GM18508 (cell line): Measurements from ENCODE around the gene EHMT2.
"Not testable (repeated sequence)": the region's sequence is repeated elsewhere in the genome, so short reads cannot be mapped to it uniquely, and the experiment has no call there.

ENCODE experiments used
- ATAC-seq: cut with Tn5 transposase; IDR thresholded peaks from one replicate; pipeline ENCODE4 v1.9.1; 2021; ENCODE audit warnings: moderate number of reproducible peaks; ENCODE audit not compliant: insufficient read depth, unreplicated experiment

Gene EHMT2

DNA sequence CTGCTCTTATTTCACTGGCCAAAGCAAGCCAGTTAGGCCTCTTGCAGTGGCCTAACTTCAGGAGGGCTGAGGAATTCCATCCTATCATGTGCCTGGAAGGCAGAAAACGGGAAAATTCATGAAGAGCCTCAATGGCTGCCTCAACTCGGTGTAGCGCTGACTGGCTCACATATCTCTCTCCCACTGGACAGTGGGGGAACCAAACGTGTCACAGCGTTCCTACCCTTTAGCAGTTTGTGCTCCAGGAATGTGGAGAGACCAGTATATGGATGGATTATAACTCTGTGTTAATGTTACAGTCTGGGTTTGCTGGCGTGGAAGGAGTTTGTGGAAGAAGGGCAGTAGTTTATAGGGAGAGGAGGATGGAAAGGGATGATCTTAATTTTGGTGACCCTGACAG, 18.3 kb upstream of the EHMT2 start:
- ATAC-seq: no peak

DNA sequence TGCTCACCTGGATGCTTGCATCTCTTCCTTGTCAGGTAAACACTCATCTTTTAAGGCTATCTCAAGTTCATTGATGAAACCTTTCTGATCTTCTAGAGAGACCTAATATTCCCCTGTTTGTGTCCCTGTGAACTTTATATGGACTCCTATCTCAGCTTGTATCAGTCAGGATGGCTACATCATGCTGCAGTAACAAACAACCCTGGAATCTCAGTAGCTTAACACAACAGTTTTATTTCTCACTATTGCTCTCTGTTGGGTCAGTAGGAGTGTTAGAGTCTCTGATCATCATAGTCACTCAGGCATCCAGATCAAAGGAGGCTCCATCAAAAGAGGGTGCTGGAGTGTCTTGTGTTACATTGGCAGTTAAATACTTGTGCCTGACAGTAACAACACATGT, 17.9 kb upstream of the EHMT2 start:
- no peak for ATAC-seq

DNA sequence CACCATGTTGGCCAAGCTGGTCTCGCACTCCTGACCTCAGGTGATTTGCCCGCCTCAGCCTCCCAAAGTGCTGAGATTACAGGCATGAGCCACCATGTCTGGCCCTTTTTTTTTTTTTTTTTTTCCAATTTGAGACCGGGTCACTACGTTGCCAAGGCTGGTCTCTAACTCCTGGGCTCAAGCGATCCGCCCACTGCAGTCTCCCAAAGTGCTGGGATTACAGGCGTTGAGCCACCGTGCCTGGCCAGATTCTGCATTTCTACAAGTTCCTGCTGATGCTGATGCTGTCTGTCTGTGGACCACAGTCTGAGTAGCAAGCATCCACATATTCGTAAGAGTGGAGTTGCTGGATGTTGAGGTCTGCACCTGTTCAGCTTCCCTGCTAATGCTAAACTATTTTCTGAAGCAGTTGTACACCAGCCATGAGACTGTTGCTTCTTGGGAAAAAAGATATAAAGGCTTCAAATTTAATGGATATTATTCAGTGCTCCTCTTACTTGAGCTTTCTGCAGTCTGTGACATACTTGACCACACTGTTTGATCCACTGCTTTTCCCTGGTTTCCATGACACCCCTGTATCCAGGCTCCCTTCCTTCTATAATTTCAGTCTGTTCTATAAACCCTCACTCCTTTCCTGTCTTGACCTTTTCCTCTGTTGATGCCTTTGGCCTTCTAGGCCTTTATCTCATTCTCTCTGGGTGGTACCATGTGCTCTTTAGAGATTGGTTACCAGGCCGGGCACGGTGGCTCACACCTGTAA, 14.5 kb upstream of the EHMT2 start:
- no peak for ATAC-seq

DNA sequence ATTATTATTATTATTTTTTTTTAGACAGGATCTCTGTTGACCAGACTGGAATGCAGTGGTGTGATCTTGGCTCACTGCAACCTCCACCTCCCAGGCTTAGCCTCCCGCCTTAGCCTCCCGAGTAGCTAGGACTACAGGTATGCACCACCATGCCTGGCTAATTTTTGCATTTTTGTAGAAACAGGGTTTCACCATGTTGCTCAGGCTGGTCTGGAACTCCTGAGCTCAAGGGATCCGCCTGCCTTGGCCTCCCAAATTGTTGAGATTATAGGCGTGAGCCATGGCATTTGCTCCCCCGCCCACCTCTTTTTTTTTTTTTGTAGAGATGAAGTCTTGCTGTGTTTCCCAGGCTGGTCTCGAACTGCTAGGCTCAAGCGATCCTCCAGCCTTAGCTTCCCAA, 11.8 kb upstream of the EHMT2 start:
- not testable (repeated sequence) for ATAC-seq

DNA sequence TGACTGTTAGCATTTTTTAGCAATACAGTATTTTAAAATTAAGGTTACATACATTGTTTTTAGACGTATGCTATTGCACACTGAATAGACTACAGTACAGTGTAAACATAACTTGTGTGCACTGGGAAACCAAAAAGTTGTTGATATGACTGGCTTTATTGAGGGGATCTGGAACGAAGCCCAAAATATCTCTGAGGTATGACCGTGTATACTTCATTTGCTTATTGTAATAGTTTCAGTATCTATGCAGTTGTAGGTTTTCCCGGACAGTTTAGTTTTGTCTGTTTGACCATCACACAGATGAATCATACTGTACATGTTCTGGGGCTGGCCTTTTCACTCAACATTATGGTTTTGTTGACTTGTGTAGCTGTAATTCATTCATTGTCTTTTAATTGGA, 11.3 kb upstream of the EHMT2 start:
- ATAC-seq: no peak

DNA sequence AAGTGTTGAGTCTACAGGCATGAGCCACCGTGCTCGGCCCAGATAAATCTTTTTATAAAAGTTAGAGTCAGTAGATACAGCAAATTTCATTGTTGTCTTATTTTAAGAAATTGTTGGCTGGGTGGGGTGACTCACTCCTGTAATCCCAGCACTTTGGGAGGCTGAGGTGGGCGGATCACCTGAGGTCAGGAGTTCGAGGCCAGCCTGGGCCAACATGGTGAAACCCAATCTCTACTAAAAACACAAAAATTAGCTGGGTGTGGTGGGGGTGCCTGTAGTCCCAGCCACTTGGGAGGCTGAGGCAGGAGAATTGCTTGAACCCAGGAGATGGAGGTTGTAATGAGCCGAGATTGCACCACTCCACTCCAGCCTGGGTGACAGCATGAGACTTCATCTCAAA, 10.8 kb upstream of the EHMT2 start:
- ATAC-seq: not testable (repeated sequence)

DNA sequence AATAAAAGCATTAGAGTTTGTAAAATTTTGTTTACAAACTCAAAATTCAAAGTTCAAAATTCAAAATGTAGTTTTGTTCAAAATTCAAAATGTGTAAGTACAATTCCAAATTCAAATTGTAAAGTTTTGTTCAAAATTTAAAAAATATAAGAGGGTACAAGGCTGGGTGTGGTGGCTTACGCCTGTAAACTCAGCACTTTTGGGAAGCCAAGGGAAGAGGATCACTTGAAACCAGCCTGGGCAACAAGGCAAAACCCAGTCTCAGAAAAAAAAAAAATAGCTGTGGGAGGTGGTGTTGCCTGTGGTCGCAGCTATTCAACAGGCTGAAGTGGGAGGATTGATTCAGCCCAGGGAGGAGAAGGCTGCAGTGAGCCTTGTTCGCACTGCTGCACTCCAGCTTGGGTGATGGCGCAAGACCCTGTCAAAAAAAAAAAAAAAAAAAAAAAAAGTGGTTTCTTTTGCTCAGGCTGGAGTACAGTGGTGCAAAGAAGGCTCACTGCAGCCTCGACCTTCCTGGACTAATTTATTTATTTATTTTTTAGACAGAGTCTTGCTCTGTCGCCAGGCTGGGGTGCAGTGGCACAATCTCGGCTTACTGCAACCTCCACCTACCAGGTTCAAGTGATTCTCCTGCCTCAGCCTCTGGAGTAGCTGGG, 9.8 kb upstream of the EHMT2 start:
- no peak for ATAC-seq

DNA sequence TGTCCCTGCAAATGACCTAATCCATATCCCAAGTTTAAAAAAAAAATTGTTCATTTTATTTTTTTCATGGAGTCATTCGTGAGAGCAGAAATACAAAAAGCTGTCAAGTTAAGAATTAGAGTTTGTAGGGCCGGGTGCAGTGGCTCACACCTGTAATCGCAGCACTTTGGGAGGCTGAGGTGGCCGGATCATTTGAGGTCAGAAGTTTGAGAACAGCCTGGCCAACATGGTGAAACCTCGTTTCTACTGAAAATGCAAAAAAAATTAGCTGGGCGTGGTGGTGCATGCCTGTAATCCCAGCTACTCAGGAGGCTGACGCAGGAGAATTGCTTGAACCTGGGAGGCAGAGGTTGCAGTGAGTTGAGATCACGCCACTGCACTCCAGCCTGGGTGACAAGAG, 9.2 kb upstream of the EHMT2 start:
- not testable (repeated sequence) for ATAC-seq

DNA sequence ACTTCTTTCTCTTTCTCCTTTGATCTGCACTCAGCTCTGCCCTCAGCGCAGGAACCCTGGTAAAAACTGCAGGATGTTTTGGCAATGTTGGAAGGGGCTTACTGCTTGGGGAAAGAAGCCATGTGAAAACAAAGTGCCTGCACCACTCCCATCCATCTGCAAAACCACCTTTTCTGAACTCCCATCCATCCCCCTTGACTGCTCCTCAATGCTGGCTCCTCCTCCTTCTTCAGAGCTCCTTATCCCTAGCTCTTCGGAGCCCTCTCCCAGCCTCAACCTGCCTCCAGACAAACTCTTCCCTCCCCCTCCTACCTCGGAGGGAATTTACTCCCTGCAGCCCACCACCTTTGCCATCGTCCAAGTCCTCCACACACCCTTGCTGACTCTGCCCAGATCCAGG, 8.6 kb upstream of the EHMT2 start:
- no peak for ATAC-seq

DNA sequence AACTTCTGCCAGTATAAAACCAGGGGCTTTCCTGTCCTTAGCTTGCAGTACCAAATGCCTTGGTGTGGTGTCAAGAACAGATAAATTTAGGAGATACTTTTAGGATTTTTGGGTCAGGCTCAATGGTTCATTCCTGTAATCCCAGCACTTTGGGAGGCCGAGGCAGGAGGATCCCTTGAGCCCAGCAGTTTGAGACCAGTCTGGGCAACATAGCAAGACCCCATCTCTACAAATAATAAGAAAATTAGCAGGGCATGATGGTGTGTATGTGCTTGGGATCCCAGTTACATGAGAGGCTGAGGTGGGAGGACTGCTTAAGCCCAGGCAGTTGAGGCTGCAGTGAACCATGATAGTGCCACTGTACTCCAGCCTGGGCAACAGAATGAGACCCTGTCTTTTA, 7.5 kb upstream of the EHMT2 start:
- ATAC-seq: no peak

DNA sequence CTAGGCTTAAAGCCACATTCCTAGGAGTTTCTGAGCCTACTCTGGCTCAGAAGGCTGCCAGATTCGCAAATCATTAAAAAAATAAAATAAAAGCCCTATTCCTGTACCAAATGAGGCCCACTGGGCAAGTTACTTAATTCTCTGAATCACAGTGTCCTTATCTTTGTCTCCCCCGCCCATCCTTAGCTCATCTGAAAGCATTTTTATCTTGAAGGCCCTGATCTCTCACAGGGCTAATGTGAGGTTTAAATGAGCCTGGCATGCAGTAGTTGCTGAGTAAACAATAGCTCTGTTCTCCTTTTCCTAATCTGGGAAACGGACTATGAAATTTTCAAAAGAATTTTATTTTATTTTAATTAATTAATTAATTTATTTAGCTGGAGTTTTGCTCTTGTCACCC, 6.5 kb upstream of the EHMT2 start:
- no peak for ATAC-seq

DNA sequence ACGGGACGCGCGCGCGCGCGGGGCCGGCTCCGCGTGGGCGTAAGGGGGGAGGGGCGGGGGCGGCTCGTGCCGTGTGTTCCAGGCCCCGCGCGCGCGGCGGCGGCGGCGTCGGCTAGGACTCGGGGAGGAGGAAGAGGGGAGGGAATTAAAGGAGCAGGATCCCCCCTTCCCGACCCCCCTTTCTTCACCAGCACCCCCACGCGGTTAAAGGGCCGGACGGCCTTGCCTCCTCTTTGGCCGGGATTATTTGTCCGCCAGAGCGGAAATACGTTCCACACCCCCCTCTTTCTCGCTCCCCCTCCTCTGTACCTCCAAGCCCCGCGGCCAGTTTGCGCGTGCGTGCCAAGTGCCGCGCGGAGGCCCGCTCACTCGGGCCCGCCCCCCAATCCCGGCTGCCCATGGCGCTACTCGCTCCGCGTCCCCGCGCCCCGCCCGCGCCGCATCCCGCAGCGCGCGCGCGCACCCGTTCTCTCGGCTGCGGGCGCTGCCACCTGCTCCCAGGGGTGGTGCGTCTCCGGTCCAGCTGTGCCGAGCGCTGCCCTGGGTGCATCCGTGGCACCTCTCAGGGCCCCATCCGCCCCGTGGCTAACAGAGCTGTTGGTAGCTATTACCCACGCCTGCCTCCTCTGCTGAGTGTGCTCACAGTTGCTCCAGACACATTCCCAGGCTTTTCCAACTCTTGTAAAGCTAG, 4.6 kb upstream of the EHMT2 start, which contains the start of gene ZBTB12:
ZBTB12 (minus strand) TSS at position 134 of the 691 bp plus-strand sequence. CDS start 781 bp downstream, outside the sequence.
- no peak for ATAC-seq

DNA sequence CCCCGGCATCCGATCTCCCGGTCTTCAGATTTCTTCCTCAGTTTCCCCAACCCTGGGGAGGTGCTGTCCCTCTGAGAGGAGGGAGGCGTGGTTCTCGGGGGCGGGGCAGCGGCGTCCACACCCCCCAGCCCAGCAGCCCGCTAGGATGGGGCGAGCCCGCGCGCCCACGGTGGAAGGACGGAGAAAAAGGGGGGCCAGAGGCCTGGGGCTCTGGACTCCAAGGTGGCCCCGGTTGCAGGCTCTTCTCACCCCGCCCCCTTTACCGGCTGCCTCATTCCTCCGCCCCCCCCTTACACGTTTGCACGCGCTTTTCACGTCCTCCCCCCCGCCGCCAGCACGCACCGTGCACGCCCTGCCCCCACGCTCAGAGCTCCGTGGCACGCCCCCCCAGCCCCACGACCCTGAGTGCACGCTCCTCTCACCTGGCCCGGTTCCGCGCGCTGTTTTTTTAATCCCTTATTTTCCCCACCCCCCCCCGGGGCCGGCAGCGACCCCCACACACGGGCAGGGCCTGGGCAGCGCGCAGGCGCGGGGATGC, 4.0 kb upstream of the EHMT2 start:
- ATAC-seq: no peak

DNA sequence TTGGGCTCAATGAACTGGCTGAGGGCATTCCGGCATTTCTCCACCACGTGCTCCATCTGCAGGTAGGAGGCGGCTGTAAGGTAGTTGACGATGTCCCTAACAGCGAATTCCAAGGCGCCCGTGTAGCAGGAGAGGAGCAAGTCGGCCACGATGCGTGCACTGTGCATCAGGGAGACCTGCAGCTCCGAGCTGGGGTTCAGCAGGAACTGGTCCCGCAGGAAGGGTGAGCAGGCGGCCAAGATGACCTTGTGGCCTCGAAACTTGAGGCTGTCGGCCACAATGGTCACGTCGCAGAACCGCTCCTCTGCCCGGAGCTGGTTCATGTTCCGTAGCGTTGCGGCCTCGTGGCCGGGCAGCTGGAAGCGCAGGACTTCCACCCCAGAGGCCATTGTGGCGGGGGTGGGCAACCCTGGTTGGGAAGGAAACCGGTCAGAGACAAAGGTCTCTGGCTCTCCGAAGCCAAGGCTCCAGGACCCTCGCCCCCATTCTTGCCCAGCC, 3.5 kb upstream of the EHMT2 start:
- ATAC-seq: no peak

DNA sequence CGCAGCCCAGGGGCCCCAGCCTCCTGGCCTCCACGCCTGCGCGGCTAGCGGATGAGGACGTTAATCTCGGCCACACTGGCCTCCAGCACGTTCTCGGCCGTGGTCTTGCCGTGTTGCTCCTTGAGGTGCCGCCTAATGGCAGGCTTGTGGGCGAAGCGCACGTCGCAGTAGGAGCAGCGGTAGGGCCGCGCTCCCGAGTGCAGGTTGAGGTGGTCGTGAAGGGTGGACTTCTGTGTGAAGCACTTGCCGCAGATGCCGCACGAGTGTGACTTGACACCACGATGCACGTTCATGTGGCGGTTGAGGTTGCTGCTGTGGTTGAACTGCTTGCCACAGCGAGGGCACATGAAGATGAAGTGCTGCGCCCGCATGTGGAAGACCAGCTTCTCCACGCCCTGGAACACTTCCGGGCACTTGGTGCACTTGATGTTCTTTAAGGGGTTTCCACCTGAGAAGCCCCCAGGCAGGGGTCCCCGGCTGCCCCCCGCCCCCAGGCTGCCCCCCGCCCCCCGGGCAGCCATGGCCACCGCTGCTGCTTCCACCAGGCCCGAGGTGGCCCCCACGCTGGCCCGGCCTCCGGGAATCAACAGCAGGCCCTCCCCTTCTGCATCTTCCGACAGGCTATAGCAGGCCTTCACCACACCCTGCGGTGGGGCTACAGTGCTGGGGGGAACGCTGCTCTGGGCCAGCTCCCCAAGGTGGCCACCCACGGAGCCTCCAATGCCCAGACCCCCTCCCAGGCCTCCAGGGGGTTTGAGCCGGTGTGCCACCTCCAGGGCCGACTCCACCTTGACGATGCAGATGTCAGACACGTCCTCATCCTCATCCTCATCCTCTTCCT, 2.6 kb upstream of the EHMT2 start:
- ATAC-seq: no peak

DNA sequence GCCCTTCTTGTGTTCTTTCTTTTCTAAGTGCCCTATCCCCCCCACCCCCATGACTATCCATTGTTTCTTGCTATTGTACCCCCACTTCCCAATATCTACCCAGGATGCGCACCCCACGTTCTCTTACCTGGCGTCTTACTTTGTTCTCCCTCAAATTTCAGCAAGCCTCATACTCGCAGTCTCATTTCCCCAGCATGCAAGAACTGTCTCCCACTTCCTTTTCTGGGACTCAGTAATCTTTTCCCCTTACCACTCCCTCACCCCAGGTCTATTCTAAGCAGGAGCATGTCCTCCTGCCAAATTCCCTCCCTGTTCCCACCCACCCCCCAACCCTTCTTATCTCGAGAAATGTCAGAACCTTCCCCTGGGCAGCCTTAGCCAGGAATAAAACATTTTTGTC, 1.7 kb upstream of the EHMT2 start:
- ATAC-seq: no peak

DNA sequence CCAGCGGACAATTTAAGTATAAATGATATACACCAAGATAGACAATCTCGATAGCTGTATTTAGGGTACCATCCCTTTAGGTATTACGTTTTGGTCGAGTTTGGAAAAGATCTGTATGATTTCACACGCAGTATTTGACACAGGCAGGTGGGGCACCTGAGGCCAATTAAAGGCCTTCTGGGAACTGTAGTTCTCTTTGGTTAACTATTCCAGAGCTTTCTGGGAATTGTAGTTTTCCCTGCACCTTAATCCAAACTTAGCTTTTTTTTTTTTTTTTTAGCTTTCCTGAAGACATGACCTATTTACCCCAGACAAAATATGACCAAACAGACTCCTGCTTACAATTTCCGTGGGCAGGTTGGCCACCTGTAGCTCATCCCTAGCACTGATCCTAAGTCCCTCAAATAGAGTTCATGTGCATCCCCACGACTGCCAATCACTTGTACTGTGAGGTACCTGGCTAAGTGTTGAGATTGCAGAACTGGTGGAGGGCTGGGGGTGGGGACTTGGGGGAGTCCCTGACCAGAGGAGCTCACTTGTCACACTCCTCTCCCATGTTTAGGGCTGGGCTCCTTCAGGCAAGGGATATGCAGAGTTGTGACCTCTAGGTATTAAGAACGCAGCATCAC, 999 bp upstream of the EHMT2 start:
- no peak for ATAC-seq

DNA sequence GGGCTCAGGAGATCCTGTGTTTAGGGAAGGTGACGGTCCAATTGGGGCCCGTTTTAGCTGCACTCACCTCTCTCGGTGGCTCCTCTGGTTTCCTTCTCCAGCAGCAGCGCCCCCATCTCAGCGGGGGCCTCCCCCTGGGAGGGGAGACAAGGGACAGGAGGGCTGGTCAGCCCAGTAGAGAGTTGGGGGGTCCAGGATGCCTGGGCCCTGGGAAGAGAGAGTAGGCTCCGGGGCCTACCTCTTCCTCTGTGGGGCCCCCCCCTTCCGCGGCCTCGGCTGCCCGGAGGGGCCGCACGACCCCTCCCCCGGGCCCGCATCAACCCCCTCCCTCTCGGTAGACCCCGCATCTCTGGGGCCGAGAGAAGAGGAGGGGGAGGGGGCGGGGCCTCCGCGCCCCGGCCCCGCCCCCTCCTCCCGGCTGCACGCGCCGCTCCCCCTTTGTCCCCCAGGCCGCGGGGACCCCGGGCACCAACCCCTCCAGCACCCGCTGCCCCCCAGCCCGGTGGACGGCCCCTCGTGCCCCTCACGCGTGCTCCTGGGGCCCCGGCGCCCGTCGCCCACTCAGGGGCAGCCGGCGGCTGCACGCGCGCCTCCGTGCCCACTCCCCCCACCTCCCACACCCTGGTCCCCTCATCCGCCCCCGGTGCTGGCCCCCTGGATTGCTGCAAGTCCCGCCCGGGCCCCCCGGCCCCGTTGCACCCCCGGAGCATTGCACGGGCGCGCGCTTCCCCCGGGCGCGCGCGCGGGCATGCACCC, 464 bp downstream of the EHMT2 start:
- ATAC-seq: no peak

DNA sequence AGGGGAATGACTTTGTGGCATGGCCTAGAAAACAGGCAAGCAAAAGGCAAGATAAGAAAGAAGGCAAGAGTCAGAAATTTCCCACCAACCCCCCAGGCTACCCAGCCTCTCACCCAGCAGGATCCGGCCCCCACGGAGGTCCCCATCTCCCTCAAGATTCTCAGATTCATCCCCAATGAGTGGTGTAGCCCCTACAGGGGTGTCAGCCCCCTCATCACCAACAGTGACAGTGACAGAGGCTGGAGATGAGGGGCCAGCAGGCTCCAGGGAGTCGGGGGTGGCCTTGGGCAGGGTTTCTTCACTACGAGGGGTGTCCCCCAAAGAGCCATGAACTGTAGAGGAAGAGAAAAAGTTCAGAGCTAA, 1.0 kb downstream of the EHMT2 start:
- ATAC-seq: no peak
